DOHH2 (cell line): Measurements from ENCODE around the gene WASF2.

Source experiments
- H3F3A ChIP-seq: fragments of 200-600 bp; sonication (generic), shearing (Covaris generic); 2 replicates; pipeline ENCODE4 v1.6.0; 2016; ENCODE audit warnings: antibody characterized with exemption, mild to moderate bottlenecking; ENCODE audit not compliant: control insufficient read depth, insufficient read depth
- H3K27ac ChIP-seq: fragments of 200-600 bp; sonication (generic); 2 replicates; pipeline ENCODE4 v1.5.1; 2014; ENCODE audit warnings: low read depth, mild to moderate bottlenecking, low read length, moderate library complexity
- H3K27me3 ChIP-seq: fragments of 200-600 bp; sonication (generic); 2 replicates; pipeline ENCODE4 v1.6.1; 2014; ENCODE audit warnings: mild to moderate bottlenecking, low read length, mixed read lengths; ENCODE audit not compliant: control insufficient read depth
- H3K36me3 ChIP-seq: fragments of 200-600 bp; sonication (generic); 2 replicates; pipeline ENCODE4 v1.6.1; 2014; ENCODE audit warnings: mild to moderate bottlenecking, low read length, moderate library complexity, mixed read lengths; ENCODE audit not compliant: control insufficient read depth
- H3K4me1 ChIP-seq: fragments of 200-600 bp; sonication (generic); 2 replicates; pipeline ENCODE4 v1.6.1; 2014; ENCODE audit warnings: mild to moderate bottlenecking, low read length, mixed read lengths; ENCODE audit not compliant: control insufficient read depth
- H3K4me2 ChIP-seq: fragments of 200-600 bp; sonication (generic); 2 replicates; pipeline ENCODE4 v1.6.0; 2014; ENCODE audit warnings: mild to moderate bottlenecking, low read length, moderate library complexity
- H3K4me3 ChIP-seq: fragments of 200-600 bp; sonication (generic); 2 replicates; pipeline ENCODE4 v1.5.1; 2014; ENCODE audit warnings: mild to moderate bottlenecking, low read length, mixed read lengths
- H3K79me2 ChIP-seq: fragments of 200-600 bp; sonication (generic); 2 replicates; pipeline ENCODE4 v1.6.1; 2014; ENCODE audit warnings: mild to moderate bottlenecking, low read length, mixed read lengths; ENCODE audit not compliant: control insufficient read depth
- H3K9me2 ChIP-seq: fragments of 200-600 bp; sonication (generic); replicated peaks from 2 replicates; pipeline ENCODE4 v1.6.1; 2014; ENCODE audit warnings: mild to moderate bottlenecking, low read length, mixed read lengths; ENCODE audit not compliant: control insufficient read depth
- H3K9me3 ChIP-seq: fragments of 200-600 bp; sonication (generic); 2 replicates; pipeline ENCODE4 v1.6.1; 2014; ENCODE audit warnings: antibody characterized with exemption, low read length, mixed read lengths; ENCODE audit not compliant: control insufficient read depth, insufficient read depth
- H4K20me1 ChIP-seq: fragments of 200-600 bp; sonication (generic); 2 replicates; pipeline ENCODE4 v1.6.0; 2014; ENCODE audit warnings: low read depth, mild to moderate bottlenecking, antibody characterized with exemption, low read length, moderate library complexity; ENCODE audit not compliant: control insufficient read depth, insufficient read depth
- CTCF ChIP-seq: fragments of 200-600 bp; sonication (generic); IDR thresholded peaks from one replicate; pipeline ENCODE4 v1.5.1; 2014; ENCODE audit warnings: antibody characterized with exemption, mild to moderate bottlenecking, low read depth, low read length; ENCODE audit not compliant: poor library complexity, severe bottlenecking
- EZH2phosphoT487 ChIP-seq: fragments of 200-600 bp; sonication (generic); IDR thresholded peaks from 2 replicates; pipeline ENCODE4 v1.6.1; 2017; ENCODE audit warnings: borderline replicate concordance, mild to moderate bottlenecking, antibody characterized with exemption, low read length, moderate library complexity, mixed read lengths

The WASF2 gene

GRCh38 chr1:27361553-27361952, 128.4 kb downstream of the WASF2 start:
- H3K9me2 ChIP-seq = no peaks in the 10 kb centered on the region
- H3K36me3 ChIP-seq = no peaks in the 10 kb centered on the region
- TF ChIP-seq CTCF (no peak), EZH2phosphoT487 (no peak)
- H3K79me2 ChIP-seq = no peaks in the 10 kb centered on the region
- no peaks in the 10 kb centered on the region for H3F3A ChIP-seq
- H4K20me1 ChIP-seq = no peaks in the 10 kb centered on the region
- no peak overlapping the region for H3K27ac ChIP-seq
- peaks cover 43% of the 10 kb centered on the region for H3K4me1 ChIP-seq
- no peak overlapping the region for H3K4me2 ChIP-seq
- no peaks in the 10 kb centered on the region for H3K9me3 ChIP-seq
- H3K27me3 ChIP-seq = peaks cover 30% of the 10 kb centered on the region
- H3K4me3 ChIP-seq = no peak overlapping the region

- H4K20me1 ChIP-seq = no peaks in the 10 kb centered on the region
- H3K4me1 ChIP-seq = peaks cover 41% of the 10 kb centered on the region
- no peaks in the 10 kb centered on the region for H3K36me3 ChIP-seq
- H3K27ac ChIP-seq = no peak overlapping the region
- H3K27me3 ChIP-seq = peaks cover 29% of the 10 kb centered on the region
- H3K79me2 ChIP-seq = no peaks in the 10 kb centered on the region
- no peaks in the 10 kb centered on the region for H3K9me3 ChIP-seq
- TF ChIP-seq CTCF (no peak), EZH2phosphoT487 (no peak)
- H3K9me2 ChIP-seq = no peaks in the 10 kb centered on the region
- H3K4me2 ChIP-seq = peak overlapping the region; percentile 100
- H3K4me3 ChIP-seq = peak overlapping the region; percentile 86
- H3F3A ChIP-seq = no peaks in the 10 kb centered on the region
These were observed 128.9 kb downstream of the WASF2 start for GRCh38 chr1:27361044-27361402.

- no peaks in the 10 kb centered on the region for H3K79me2 ChIP-seq
- H4K20me1 ChIP-seq = no peaks in the 10 kb centered on the region
- H3K27me3 ChIP-seq = peaks cover 29% of the 10 kb centered on the region
- no peak for TF ChIP-seq EZH2phosphoT487
- no peak for TF ChIP-seq CTCF
- peaks cover 35% of the 10 kb centered on the region for H3K4me1 ChIP-seq
- H3K36me3 ChIP-seq = no peaks in the 10 kb centered on the region
- no peak overlapping the region for H3K27ac ChIP-seq
- no peaks in the 10 kb centered on the region for H3K9me3 ChIP-seq
- H3K4me2 ChIP-seq = peak overlapping the region; percentile 100
- no peaks in the 10 kb centered on the region for H3F3A ChIP-seq
- H3K9me2 ChIP-seq = no peaks in the 10 kb centered on the region
- H3K4me3 ChIP-seq = peak overlapping the region; percentile 86
These were observed 129.6 kb downstream of the WASF2 start for GRCh38 chr1:27360159-27361043.
